OCI-LY1 (cell line): ENCODE results near the gene SNRPE.

ENCODE experiments used
- H2AFZ ChIP-seq: fragments of 200-600 bp; sonication (generic), shearing (Covaris generic); 2 replicates; pipeline ENCODE4 v1.6.0; 2014; ENCODE audit warnings: antibody characterized with exemption, mild to moderate bottlenecking, low read length
- H3F3A ChIP-seq: fragments of 200-600 bp; sonication (generic), shearing (Covaris generic); 2 replicates; pipeline ENCODE4 v1.6.0; 2014; ENCODE audit warnings: mild to moderate bottlenecking, antibody characterized with exemption, low read length, moderate library complexity; ENCODE audit not compliant: insufficient read depth
- H3K27ac ChIP-seq: fragments of 200-600 bp; sonication (generic); 2 replicates; pipeline ENCODE4 v1.5.1; 2014; ENCODE audit warnings: low read length, mixed run types, mild to moderate bottlenecking, low read depth; ENCODE audit not compliant: poor library complexity, severe bottlenecking
- H3K27me3 ChIP-seq: fragments of 200-600 bp; sonication (generic); 2 replicates; pipeline ENCODE4 v1.6.0; 2014; ENCODE audit warnings: antibody characterized with exemption, mild to moderate bottlenecking, low read length, moderate library complexity; ENCODE audit not compliant: insufficient read depth
- H3K36me3 ChIP-seq: fragments of 200-600 bp; sonication (generic); 2 replicates; pipeline ENCODE4 v1.6.1; 2014; ENCODE audit warnings: mild to moderate bottlenecking, antibody characterized with exemption, low read length, moderate library complexity, mixed read lengths; ENCODE audit not compliant: insufficient read depth
- H3K4me1 ChIP-seq: fragments of 200-600 bp; sonication (generic); 2 replicates; pipeline ENCODE4 v1.5.1; 2014; ENCODE audit warnings: mild to moderate bottlenecking, low read length, moderate library complexity; ENCODE audit not compliant: insufficient read depth, severe bottlenecking
- H3K4me2 ChIP-seq: fragments of 200-600 bp; sonication (generic), shearing (Covaris generic); 2 replicates; pipeline ENCODE4 v1.6.1; 2014; ENCODE audit warnings: low read length
- H3K4me3 ChIP-seq: fragments of 200-600 bp; sonication (generic); 2 replicates; pipeline ENCODE4 v1.5.1; 2014; ENCODE audit warnings: low read length, low read depth, mild to moderate bottlenecking, mixed read lengths; ENCODE audit not compliant: poor library complexity, severe bottlenecking
- H3K79me2 ChIP-seq: fragments of 200-600 bp; shearing (Covaris generic); 2 replicates; pipeline ENCODE4 v1.6.1; 2016; ENCODE audit warnings: mixed run types, low read length, mixed read lengths; ENCODE audit not compliant: insufficient read depth
- H3K9ac ChIP-seq: fragments of 200-600 bp; sonication (generic), shearing (Covaris generic); 2 replicates; pipeline ENCODE4 v1.6.1; 2014; ENCODE audit warnings: mild to moderate bottlenecking, low read length, mixed read lengths
- H3K9me2 ChIP-seq: fragments of 200-600 bp; sonication (generic), shearing (Covaris generic); 2 replicates; pipeline ENCODE4 v1.6.1; 2014; ENCODE audit warnings: low read depth, mild to moderate bottlenecking, low read length, mixed read lengths
- H3K9me3 ChIP-seq: fragments of 200-600 bp; shearing (Covaris generic); 2 replicates; pipeline ENCODE4 v1.6.1; 2014; ENCODE audit warnings: low read length, mixed read lengths
- H4K20me1 ChIP-seq: fragments of 200-600 bp; sonication (generic), shearing (Covaris generic); 2 replicates; pipeline ENCODE4 v1.6.0; 2016; ENCODE audit warnings: mild to moderate bottlenecking, low read length; ENCODE audit not compliant: insufficient read depth
- EZH2 ChIP-seq: fragments of 200-600 bp; sonication (generic), shearing (Covaris generic); IDR thresholded peaks from 2 replicates; pipeline ENCODE4 v1.8.0; 2017; ENCODE audit warnings: borderline replicate concordance, mixed run types, mild to moderate bottlenecking, antibody characterized with exemption, low read length, moderate library complexity, mixed read lengths
- TF ChIP-seq, protein P1 (sequence below): fragments of 200-600 bp; sonication (generic), shearing (Covaris generic); IDR thresholded peaks from 2 replicates; pipeline ENCODE4 v1.5.1; 2017; ENCODE audit warnings: mild to moderate bottlenecking, antibody characterized with exemption, low read length, moderate library complexity, mixed read lengths

The SNRPE gene

DNA sequence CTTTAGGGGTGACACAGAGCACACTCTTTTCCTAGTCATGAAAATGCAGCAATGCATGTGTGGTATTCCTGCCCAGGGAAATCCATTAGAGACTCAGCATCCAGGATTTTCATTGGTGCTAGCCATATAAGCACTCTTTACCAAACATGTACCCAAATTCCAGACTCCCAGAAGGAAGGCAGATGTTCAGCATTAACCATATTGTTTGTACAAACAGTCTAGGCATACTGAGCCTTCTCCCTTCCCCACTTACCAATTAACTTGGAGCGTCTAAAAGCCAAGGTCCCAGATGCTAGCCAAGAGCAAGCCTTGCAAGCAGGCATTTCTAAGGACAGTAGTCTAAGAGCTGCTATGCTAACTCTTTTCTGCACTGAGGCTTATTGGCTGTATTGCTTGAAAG is 38.1 kb upstream of the SNRPE start:
- H3K79me2 ChIP-seq, result no peaks in the 10 kb centered on the region; the same call in 1 of the 2 replicates

GRCh38 chr1:203826175-203826574 is 35.2 kb upstream of the SNRPE start:
- no peaks in the 10 kb centered on the region for H3K27me3 ChIP-seq
- H3K4me1 ChIP-seq, result no peaks in the 10 kb centered on the region
- H3K79me2 ChIP-seq, result no peaks in the 10 kb centered on the region; the same call in 1 of the 2 replicates
- no peaks in the 10 kb centered on the region for H4K20me1 ChIP-seq
- no peak for TF ChIP-seq EZH2
- TF ChIP-seq, protein P1, sequence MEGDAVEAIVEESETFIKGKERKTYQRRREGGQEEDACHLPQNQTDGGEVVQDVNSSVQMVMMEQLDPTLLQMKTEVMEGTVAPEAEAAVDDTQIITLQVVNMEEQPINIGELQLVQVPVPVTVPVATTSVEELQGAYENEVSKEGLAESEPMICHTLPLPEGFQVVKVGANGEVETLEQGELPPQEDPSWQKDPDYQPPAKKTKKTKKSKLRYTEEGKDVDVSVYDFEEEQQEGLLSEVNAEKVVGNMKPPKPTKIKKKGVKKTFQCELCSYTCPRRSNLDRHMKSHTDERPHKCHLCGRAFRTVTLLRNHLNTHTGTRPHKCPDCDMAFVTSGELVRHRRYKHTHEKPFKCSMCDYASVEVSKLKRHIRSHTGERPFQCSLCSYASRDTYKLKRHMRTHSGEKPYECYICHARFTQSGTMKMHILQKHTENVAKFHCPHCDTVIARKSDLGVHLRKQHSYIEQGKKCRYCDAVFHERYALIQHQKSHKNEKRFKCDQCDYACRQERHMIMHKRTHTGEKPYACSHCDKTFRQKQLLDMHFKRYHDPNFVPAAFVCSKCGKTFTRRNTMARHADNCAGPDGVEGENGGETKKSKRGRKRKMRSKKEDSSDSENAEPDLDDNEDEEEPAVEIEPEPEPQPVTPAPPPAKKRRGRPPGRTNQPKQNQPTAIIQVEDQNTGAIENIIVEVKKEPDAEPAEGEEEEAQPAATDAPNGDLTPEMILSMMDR, result no peak
- no peaks in the 10 kb centered on the region for H3K9me2 ChIP-seq
- H3F3A ChIP-seq, result no peaks in the 10 kb centered on the region
- H3K36me3 ChIP-seq, result peaks cover 94% of the 10 kb centered on the region
- no peak overlapping the region for H3K4me3 ChIP-seq
- no peak overlapping the region for H3K9ac ChIP-seq
- H3K9me3 ChIP-seq, result no peaks in the 10 kb centered on the region
- H3K27ac ChIP-seq, result no peak overlapping the region
- H3K4me2 ChIP-seq, result no peak overlapping the region
- H2AFZ ChIP-seq, result no peak overlapping the region

More for the DNA sequence above, 38.1 kb upstream of the SNRPE start:
- H3K4me2 ChIP-seq, result no peak overlapping the region
- H3K27me3 ChIP-seq, result no peaks in the 10 kb centered on the region
- peaks cover 10% of the 10 kb centered on the region for H3K4me1 ChIP-seq
- H3K9ac ChIP-seq, result no peak overlapping the region
- TF ChIP-seq EZH2, result no peak
- TF ChIP-seq, protein P1, result no peak
- H2AFZ ChIP-seq, result no peak overlapping the region
- no peaks in the 10 kb centered on the region for H4K20me1 ChIP-seq
- no peak overlapping the region for H3K27ac ChIP-seq
- H3K9me2 ChIP-seq, result no peaks in the 10 kb centered on the region
- H3F3A ChIP-seq, result 0 out of 2 replicates have a peak, but pooled peaks cover 1% of the 10 kb centered on the region
- H3K9me3 ChIP-seq, result no peaks in the 10 kb centered on the region
- no peak overlapping the region for H3K4me3 ChIP-seq
- peaks cover 88% of the 10 kb centered on the region for H3K36me3 ChIP-seq

GRCh38 chr1:203828002-203828401 is 33.4 kb upstream of the SNRPE start:
- Histone ChIP-seq H2AFZ (no peak overlapping the region), H3K27ac (no peak overlapping the region), H3K27me3 (no peaks in the 10 kb centered on the region), H3K79me2 (no peaks in the 10 kb centered on the region; the same call in 1 of the 2 replicates), H4K20me1 (no peaks in the 10 kb centered on the region), H3F3A (no peaks in the 10 kb centered on the region), H3K4me1 (no peaks in the 10 kb centered on the region), H3K4me3 (no peak overlapping the region), H3K36me3 (peaks cover 93% of the 10 kb centered on the region), H3K4me2 (no peak overlapping the region), H3K9me2 (no peaks in the 10 kb centered on the region), H3K9ac (no peak overlapping the region), H3K9me3 (no peaks in the 10 kb centered on the region)
- TF ChIP-seq EZH2, result no peak
- TF ChIP-seq, protein P1, result no peak
